CD4-positive, alpha-beta T cell treated with Interleukin-12 subunit alpha and Interleukin-12 subunit beta, for 1 hour (primary cell): Measurements from ENCODE around the gene AKT3.
"Not testable (repeated sequence)": the region's sequence is repeated elsewhere in the genome, so short reads cannot be mapped to it uniquely, and the experiment has no call there.

ENCODE experiments used
- DNase-seq: peaks from one replicate; pipeline ENCODE4 v3.0.0-alpha.2; 2020

AKT3 gene

GRCh38 chr1:243850202-243850451 lies at the start of gene AKT3:
Gene AKT3, minus strand, starts transcription at chr1:243850243. Its CDS starts 7,073 bp downstream, at chr1:243843170.
- no peak for DNase-seq

GRCh38 chr1:243898278-243898677 lies 48.2 kb upstream of the AKT3 start:
- DNase-seq: no peak

- DNase-seq: no peak
Measured at GRCh38 chr1:243896313-243896712, 46.3 kb upstream of the AKT3 start.

GRCh38 chr1:243892456-243892855 lies 42.4 kb upstream of the AKT3 start:
- DNase-seq: no peak

- no peak for DNase-seq
Measured at GRCh38 chr1:243890576-243890975, 40.5 kb upstream of the AKT3 start.

GRCh38 chr1:243885806-243886205 lies 35.8 kb upstream of the AKT3 start:
- no peak for DNase-seq

GRCh38 chr1:243884603-243885002 lies 34.6 kb upstream of the AKT3 start:
- no peak for DNase-seq

- DNase-seq: no peak
Measured at GRCh38 chr1:243883551-243883950, 33.5 kb upstream of the AKT3 start.

GRCh38 chr1:243882276-243882675 lies 32.2 kb upstream of the AKT3 start:
- DNase-seq: no peak

GRCh38 chr1:243877058-243877457 lies 27.0 kb upstream of the AKT3 start:
- not testable (repeated sequence) for DNase-seq

- no peak for DNase-seq
Measured at GRCh38 chr1:243855616-243856318, 5.7 kb upstream of the AKT3 start.

- DNase-seq: no peak
Measured at GRCh38 chr1:243851765-243852164, 1.7 kb upstream of the AKT3 start.

GRCh38 chr1:243851257-243851756 lies 1.3 kb upstream of the AKT3 start:
- no peak for DNase-seq

- peak; percentile 93 for DNase-seq
Measured at GRCh38 chr1:243850452-243851256, 611 bp upstream of the AKT3 start.

- DNase-seq: peak; percentile 86
Measured at GRCh38 chr1:243849421-243850201, 432 bp downstream of the AKT3 start.

GRCh38 chr1:243848858-243849420 lies 1.1 kb downstream of the AKT3 start:
- peak; percentile 60 for DNase-seq

- peak; percentile 35 for DNase-seq
Measured at GRCh38 chr1:243848165-243848857, 1.7 kb downstream of the AKT3 start.

GRCh38 chr1:243846761-243847160 lies 3.3 kb downstream of the AKT3 start:
- DNase-seq: no peak

- DNase-seq: no peak
Measured at GRCh38 chr1:243845888-243846287, 4.2 kb downstream of the AKT3 start.

- DNase-seq: no peak
Measured at GRCh38 chr1:243844186-243844585, 5.9 kb downstream of the AKT3 start.

- peak; percentile 37 for DNase-seq
Measured at GRCh38 chr1:243842978-243843511, 7.0 kb downstream of the AKT3 start.

- DNase-seq: peak; percentile 47
Measured at GRCh38 chr1:243842161-243842560, 7.9 kb downstream of the AKT3 start.
